Motor neuron (in vitro differentiated cells): Measurements from ENCODE around the gene PLD4. TPM values are rescaled to one million over a fixed set of nuclear protein-coding genes. Genes with fewer than 3 reads are reported as not detected.
"Not testable (repeated sequence)": the region's sequence is repeated elsewhere in the genome, so short reads cannot be mapped to it uniquely, and the experiment has no call there.

Source experiments
- ATAC-seq, 8 experiments: fragments of 200-7000 bp; cut with Tn5 transposase; replicated peaks in 6 of 8; 2 replicates each; pipeline ENCODE4 v1.8.0; 2021; ENCODE audit warnings: mild to moderate bottlenecking in 8 of 8, moderate library complexity in 8 of 8
- H3K27ac ChIP-seq, 2 donors: fragments of 250-450 bp; sonication (Bioruptor Pico); 2 replicates each; pipeline ENCODE4 v1.9.0; 2021; ENCODE audit warnings: antibody characterized with exemption in 2 of 2, mild to moderate bottlenecking in 2 of 2, moderate library complexity in 1 of 2
- H3K4me1 ChIP-seq, 2 donors: fragments of 250-450 bp; sonication (Bioruptor Pico); replicated peaks in 1 of 2; 2 replicates each; pipeline ENCODE4 v1.6.1; 2021; ENCODE audit warnings: antibody characterized with exemption in 2 of 2, mild to moderate bottlenecking in 2 of 2, moderate library complexity in 1 of 2
- H3K4me3 ChIP-seq, 5 donors: fragments of 250-450 bp; sonication (Bioruptor Pico); 2 replicates each; pipeline ENCODE4 v1.9.0; 2021; ENCODE audit warnings: antibody characterized with exemption in 5 of 5, mild to moderate bottlenecking in 5 of 5, moderate library complexity in 4 of 5
- WGBS, 10 experiments: fragments of 450-650 bp; shearing (Covaris generic); methylation state at CpG; one replicate each; pipeline ENCODE4 v1.0.0; 2022; 5-methylcytosine and 5-hydroxymethylcytosine counted together
- in situ Hi-C, 9 experiments: fragments of 400-800 bp; cut with MboI; loops; one replicate each; pipeline ENCODE4 v1.15.0; 2021; ENCODE audit warnings: low sequenced_read_pairs in 9 of 9, low pct_unique_long_range_greater_than_20kb in 2 of 9; ENCODE audit not compliant: unreplicated experiment in 9 of 9
- total RNA-seq, 8 experiments: library from RNA; unstranded; fragments of 300-600 nt; gene quantifications; 2 replicates each; pipeline versions ENCODE4 v1.2.3 to v1.2.4, GENCODE V29; 2022

Gene PLD4
- total RNA-seq, 8 experiments from 2014 or later = 0.09 to 1.1 (median 0.41) TPM

DNA sequence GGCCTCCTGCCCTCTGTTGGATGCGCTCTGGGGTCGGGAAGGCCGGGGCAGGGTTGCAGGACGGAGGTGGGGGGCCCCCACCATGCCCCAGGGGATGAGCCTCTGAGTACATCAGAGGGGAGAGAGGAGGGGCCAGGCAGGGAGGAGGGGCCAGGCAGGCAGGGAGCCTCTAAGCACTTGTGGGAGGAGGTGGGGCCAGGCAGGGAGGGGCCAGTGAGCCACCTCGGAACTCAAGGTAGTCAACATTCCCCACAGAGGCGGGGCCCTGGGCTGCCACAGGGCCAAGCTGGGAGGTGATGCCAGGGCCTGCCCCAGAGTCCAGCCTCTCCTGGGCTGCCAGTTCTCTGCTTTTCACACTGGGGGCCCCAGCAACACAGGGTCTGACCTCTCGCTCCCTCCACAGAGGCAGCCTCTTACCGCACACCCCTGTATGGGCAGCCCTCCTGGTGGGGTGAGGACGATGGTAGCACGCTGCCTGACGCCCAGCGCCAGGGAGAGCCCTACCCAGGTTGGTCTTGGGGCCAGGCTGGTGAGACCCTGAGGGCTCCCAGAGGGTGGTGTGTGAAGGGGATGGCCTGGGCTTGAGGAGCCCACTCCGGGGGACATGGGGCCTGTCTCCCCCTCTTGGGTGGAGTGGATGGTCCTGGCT lies 42.2 kb upstream of the PLD4 start:
- peak; percentile 24 to 78 (median 70) for ATAC-seq

DNA sequence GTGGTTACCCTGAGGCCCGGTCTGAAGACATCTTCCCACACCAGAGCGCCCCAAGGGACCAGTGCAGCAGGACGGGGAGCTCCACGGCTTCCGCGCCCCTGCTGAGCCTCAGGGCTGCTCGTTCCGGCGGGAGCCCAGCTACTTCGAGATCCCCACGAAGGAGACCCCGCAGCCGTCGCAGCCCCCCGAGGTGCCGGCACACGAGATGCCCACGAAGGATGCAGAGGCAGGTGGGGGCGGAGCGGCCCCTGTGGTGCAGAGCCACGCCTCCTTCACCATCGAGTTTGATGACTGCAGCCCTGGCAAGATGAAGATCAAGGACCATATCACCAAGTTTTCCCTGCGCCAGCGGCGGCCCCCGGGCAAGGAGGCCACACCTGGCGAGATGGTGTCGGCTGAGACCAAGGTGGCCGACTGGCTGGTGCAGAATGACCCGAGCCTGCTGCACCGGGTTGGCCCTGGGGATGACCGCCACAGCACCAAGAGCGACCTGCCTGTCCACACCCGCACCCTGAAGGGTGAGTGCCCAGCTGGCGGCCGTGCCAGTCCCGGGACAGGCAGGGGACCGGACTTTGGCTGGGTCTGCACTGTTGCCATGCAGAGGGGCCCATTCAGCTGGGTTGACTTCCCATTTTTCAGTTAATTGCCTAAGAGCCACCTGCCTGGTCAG lies 41.6 kb upstream of the PLD4 start:
- Histone ChIP-seq H3K4me1 (peaks cover 3 to 15% of the 10 kb centered on the region in 2 donors), H3K4me3 (no peak overlapping the region), H3K27ac (no peak overlapping the region)
- in situ Hi-C loops = no loop called here
- 68 to 92% (median 74%) methylated on average over 2 to 10 of the region's 38 CpGs; no CpG with 5 or more reads in 6 of the 10 experiments for WGBS, 10 experiments
- ATAC-seq = no peak

More for the DNA sequence above, 42.2 kb upstream of the PLD4 start:
- peak overlapping the region in 1 of 2 donors; percentile 21 for H3K27ac ChIP-seq
- H3K4me1 ChIP-seq = peaks cover 3 to 15% of the 10 kb centered on the region in 2 donors
- 28% methylated on average over 3 of the region's 13 CpGs; no CpG with 5 or more reads in 9 of the 10 experiments for WGBS, 10 experiments
- in situ Hi-C loops = no loop called here
- H3K4me3 ChIP-seq = no peak overlapping the region

DNA sequence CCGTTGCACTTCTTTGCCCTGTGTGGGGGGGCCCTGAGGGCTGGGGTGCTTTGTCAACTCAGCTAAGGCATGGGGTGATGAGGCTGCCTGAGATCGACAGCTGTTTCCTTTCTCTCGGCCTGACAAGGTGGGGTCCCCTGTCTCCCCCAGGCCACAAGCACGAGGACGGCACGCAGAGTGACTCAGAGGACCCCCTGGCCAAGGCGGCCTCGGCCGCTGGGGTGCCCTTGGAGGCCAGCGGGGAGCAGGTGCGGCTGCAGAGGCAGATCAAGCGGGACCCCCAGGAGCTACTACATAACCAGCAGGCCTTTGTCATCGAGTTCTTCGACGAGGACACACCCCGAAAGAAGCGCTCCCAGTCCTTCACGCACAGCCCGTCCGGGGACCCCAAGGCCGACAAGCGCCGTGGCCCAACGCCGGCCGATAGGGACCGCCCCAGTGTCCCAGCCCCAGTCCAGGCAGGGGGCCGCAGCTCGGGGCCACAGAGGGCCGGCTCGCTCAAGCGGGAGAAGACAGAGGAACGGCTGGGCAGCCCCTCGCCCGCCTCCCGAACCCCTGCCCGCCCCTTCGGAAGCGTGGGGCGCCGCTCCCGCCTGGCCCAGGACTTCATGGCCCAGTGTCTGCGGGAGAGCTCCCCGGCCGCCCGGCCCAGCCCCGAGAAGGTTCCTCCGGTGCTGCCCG lies 40.9 kb upstream of the PLD4 start:
- no peak for ATAC-seq
- H3K4me1 ChIP-seq = peaks cover 3 to 15% of the 10 kb centered on the region in 2 donors
- in situ Hi-C loops = no loop called here
- H3K4me3 ChIP-seq = no peak overlapping the region
- H3K27ac ChIP-seq = no peak overlapping the region
- 90 to 100% methylated on average over 1 to 22 of the region's 49 CpGs; no CpG with 5 or more reads in 8 of the 10 experiments for whole genome bisulfite sequencing, 10 experiments

- WGBS, 10 experiments = no CpG with 5 or more reads among the region's 34 CpGs
These were observed 40.3 kb upstream of the PLD4 start for GRCh38 chr14:104884381-104884780.

GRCh38 chr14:104885031-104885972 lies 39.4 kb upstream of the PLD4 start:
- in situ Hi-C loops = no loop called here
- H3K27ac ChIP-seq = no peak overlapping the region
- ATAC-seq = no peak
- peaks cover 3 to 15% of the 10 kb centered on the region in 2 donors for H3K4me1 ChIP-seq
- H3K4me3 ChIP-seq = no peak overlapping the region
- WGBS, 10 experiments = 80 to 100% (median 83%) methylated on average over 1 to 9 of the region's 38 CpGs; no CpG with 5 or more reads in 5 of the 10 experiments

More at GRCh38 chr14:104884381-104884780, 40.3 kb upstream of the PLD4 start:
- H3K4me3 ChIP-seq, H3K27ac ChIP-seq, ATAC-seq, in situ Hi-C loops: not testable (repeated sequence)
- H3K4me1 ChIP-seq = peaks cover 3 to 15% of the 10 kb centered on the region in 2 donors

DNA sequence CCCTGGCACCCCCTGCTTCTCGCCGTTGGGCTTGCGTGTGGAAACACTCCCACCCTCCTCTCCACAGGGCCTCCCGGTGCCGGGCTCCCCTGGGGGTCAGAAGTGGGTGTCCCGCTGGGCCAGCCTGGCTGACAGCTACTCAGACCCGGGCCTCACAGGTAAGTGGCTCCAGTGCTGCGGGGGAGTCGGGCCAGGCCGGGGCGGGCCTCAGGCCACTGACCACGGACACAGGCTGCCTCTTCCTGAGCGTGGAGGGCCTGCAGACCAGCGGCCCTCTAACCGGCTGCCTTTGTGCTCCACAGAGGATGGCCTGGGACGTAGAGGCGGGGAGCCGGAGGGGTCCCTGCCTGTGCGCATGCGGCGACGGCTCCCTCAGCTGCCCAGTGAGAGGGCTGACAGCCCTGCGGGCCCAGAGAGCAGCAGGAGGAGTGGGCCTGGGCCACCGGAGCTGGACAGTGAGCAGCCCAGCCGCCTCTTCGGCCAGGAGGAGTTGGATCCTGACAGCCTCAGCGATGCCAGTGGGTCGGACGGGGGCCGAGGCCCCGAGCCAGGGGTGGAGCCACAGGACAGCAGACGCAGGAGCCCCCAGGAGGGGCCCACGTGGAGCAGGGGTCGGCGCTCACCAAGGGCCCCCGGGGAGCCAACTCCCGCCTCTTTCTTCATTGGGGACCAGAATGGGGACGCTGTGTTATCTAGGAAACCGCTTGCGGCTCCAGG lies 38.5 kb upstream of the PLD4 start:
- Histone ChIP-seq H3K4me3 (no peak overlapping the region), H3K27ac (no peak overlapping the region), H3K4me1 (peaks cover 3 to 15% of the 10 kb centered on the region in 2 donors)
- 60 to 91% (median 83%) methylated on average over 1 to 8 of the region's 40 CpGs; no CpG with 5 or more reads in 5 of the 10 experiments for WGBS, 10 experiments
- peak in 1 of 8 experiments; percentile 16 for ATAC-seq
- in situ Hi-C loops = no loop called here

DNA sequence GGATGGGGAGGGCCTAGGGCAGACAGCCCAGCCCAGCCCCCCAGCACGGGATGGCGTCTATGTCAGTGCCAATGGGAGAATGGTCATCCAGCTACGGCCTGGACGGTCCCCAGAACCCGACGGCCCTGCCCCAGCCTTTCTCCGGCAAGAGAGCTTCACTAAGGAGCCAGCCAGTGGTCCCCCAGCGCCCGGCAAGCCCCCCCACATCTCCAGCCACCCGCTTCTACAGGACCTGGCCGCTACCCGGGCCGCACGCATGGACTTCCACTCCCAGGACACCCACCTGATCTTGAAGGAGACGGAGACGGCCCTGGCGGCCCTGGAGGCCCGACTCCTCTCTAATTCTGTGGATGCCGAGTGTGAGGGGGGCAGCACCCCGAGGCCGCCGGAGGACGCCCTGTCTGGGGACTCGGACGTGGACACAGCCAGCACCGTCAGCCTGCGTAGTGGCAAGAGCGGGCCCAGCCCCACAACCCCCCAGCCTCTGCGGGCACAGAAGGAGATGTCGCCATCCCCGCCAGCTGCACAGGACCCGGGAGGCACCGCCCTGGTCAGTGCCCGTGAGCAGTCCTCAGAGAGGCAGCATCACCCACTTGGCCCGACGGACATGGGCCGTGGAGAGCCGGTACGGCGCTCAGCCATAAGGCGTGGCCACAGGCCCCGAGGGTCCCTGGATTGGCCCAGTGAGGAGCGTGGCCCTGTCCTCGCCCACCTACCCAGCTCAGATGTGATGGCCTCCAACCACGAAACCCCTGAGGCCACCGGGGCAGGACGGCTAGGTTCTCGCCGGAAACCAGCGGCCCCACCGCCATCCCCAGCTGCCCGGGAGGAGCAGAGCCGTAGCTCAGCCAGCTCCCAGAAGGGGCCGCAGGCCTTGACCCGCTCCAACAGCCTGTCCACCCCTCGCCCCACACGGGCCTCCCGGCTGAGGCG lies 37.7 kb upstream of the PLD4 start:
- no peak overlapping the region for H3K4me3 ChIP-seq
- H3K4me1 ChIP-seq = peaks cover 3 to 13% of the 10 kb centered on the region in 2 donors
- H3K27ac ChIP-seq = no peak overlapping the region
- ATAC-seq = no peak
- 83% methylated on average over 4 of the region's 59 CpGs; no CpG with 5 or more reads in 9 of the 10 experiments for WGBS, 10 experiments
- in situ Hi-C loops = no loop called here

DNA sequence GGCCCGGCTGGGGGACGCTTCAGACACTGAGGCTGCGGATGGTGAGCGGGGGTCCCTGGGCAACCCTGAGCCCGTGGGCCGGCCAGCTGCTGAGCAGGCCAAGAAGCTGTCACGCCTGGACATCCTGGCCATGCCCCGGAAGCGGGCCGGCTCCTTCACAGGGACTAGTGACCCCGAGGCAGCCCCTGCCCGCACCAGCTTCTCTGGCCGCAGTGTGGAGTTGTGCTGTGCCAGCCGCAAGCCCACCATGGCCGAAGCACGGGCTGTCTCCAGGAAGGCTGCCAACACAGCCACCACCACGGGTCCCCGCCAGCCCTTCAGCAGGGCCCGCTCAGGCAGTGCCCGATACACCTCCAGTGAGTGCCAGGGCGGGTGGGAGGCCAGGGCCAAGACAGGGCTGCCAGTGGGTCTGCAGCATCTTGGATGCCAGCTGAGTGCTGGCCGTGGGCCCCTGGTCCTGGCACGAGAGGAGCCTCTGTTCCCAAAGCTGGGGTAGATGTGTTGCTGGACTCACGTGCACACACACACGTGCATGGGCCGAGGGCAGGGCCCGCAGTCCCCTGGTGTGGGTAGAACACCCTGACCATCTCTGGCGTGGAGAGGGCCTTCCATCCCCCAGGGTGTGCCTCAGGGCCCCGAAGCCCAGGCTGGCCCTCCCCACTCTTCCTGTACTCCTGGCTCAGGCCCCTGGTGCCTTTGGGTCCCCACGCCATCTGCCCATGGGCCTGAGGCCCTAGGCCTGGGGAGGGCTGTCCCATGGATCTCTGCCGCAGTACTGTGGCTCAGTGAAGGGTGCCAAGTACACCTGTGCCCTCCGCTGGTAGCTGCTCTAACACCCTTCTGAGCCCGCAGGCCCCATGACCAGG lies 36.8 kb upstream of the PLD4 start:
- 95 to 100% methylated on average over 2 to 3 of the region's 33 CpGs; no CpG with 5 or more reads in 8 of the 10 experiments for WGBS, 10 experiments
- no peak for ATAC-seq
- no peak overlapping the region for H3K4me3 ChIP-seq
- no peak overlapping the region for H3K27ac ChIP-seq
- in situ Hi-C loops = no loop called here
- peaks cover 0 to 4% of the 10 kb centered on the region in 2 donors for H3K4me1 ChIP-seq

GRCh38 chr14:104888489-104889374 lies 35.9 kb upstream of the PLD4 start:
- no peak overlapping the region for H3K27ac ChIP-seq
- no peaks in the 10 kb centered on the region for H3K4me1 ChIP-seq
- ATAC-seq = no peak
- 58 to 100% (median 86%) methylated on average over 2 to 12 of the region's 26 CpGs; no CpG with 5 or more reads in 6 of the 10 experiments for WGBS, 10 experiments
- in situ Hi-C loops = no loop called here
- no peak overlapping the region for H3K4me3 ChIP-seq

GRCh38 chr14:104889375-104889757 lies 35.3 kb upstream of the PLD4 start:
- H3K27ac ChIP-seq = no peak overlapping the region
- WGBS, 10 experiments = 60 to 100% (median 73%) methylated on average over 1 to 13 of the region's 23 CpGs; no CpG with 5 or more reads in 6 of the 10 experiments
- in situ Hi-C loops = no loop called here
- no peak overlapping the region for H3K4me3 ChIP-seq
- ATAC-seq = no peak
- no peaks in the 10 kb centered on the region for H3K4me1 ChIP-seq
